AG04450 (cell line): ENCODE results near the gene MSL3. TPM values are rescaled to one million over a fixed set of nuclear protein-coding genes. Genes with fewer than 3 reads are reported as not detected.
A peak's percentile ranks its signal among the peaks of the same experiment; 100 is the strongest.

ENCODE experiments used
- CTCF ChIA-PET: fragments of 300-600, 350-600 bp; formaldehyde crosslinking; extraction: SDS; loops from one replicate; lab custom pipeline; 2022; ENCODE audit warnings: antibody characterized with exemption, inconsistent platforms; lab: Charles Lee
- POLR2A ChIA-PET: fragments of 350-600 bp; formaldehyde crosslinking; extraction: SDS; loops from one replicate; lab custom pipeline; 2021; ENCODE audit warnings: antibody characterized with exemption, inconsistent platforms; lab: Yijun Ruan, JAX
- DNase-seq: peaks from one replicate; pipeline ENCODE4 v3.0.0-alpha.2; 2011; ENCODE audit warnings: low read depth, low spot score
- H3K27ac ChIP-seq: one replicate; pipeline ENCODE4 v1.5.1; 2012; ENCODE audit warnings: low read depth, low read length, control low read depth
- H3K27me3 ChIP-seq: one replicate; pipeline ENCODE4 v1.6.0; 2012; ENCODE audit warnings: low read length; ENCODE audit not compliant: control insufficient read depth, insufficient read depth
- H3K4me3 ChIP-seq: 2 replicates; pipeline ENCODE4 v1.5.1; 2011; ENCODE audit warnings: mild to moderate bottlenecking, low read depth, low read length, control low read depth
- H3K9me3 ChIP-seq: 2 replicates; pipeline ENCODE4 v1.5.1; 2012; ENCODE audit warnings: low read length; ENCODE audit not compliant: control insufficient read depth, insufficient read depth
- CTCF ChIP-seq: IDR thresholded peaks from 2 replicates; pipeline ENCODE4 v1.5.1; 2011; ENCODE audit warnings: low read depth, low read length, control low read depth, inconsistent platforms
- polyA plus RNA-seq: library from polyadenylated mRNA; depleted of rRNA; stranded (reverse); fragments of >200 nt; gene quantifications from 2 replicates; pipeline ENCODE4 v1.2.3, GENCODE V29; 2011

The MSL3 gene
- polyA plus RNA-seq, 1 experiment, result 32.4 TPM

GRCh38 chrX:11754958-11755645 is 2.9 kb upstream of the MSL3 start:
- no peaks in the 10 kb centered on the region for H3K9me3 ChIP-seq
- DNase-seq, result no peak
- H3K4me3 ChIP-seq, result no peak overlapping the region
- no peak for TF ChIP-seq CTCF
- ChIA-PET CTCF (no interaction called here), POLR2A (no interaction called here)
- H3K27me3 ChIP-seq, result no peaks in the 10 kb centered on the region
- H3K27ac ChIP-seq, result no peak overlapping the region

GRCh38 chrX:11755724-11756123 is 2.3 kb upstream of the MSL3 start:
- CTCF ChIA-PET, result no interaction called here
- H3K27ac ChIP-seq, result no peak overlapping the region
- DNase-seq, result no peak
- no peaks in the 10 kb centered on the region for H3K9me3 ChIP-seq
- POLR2A ChIA-PET, result no interaction called here
- no peak overlapping the region for H3K4me3 ChIP-seq
- no peaks in the 10 kb centered on the region for H3K27me3 ChIP-seq
- TF ChIP-seq CTCF, result no peak

GRCh38 chrX:11756354-11757318 is 1.4 kb upstream of the MSL3 start:
- no peaks in the 10 kb centered on the region for H3K9me3 ChIP-seq
- TF ChIP-seq CTCF, result no peak
- H3K27me3 ChIP-seq, result no peaks in the 10 kb centered on the region
- POLR2A ChIA-PET, result no interaction called here
- no peak overlapping the region for H3K27ac ChIP-seq
- H3K4me3 ChIP-seq, result no peak overlapping the region
- DNase-seq, result no peak
- CTCF ChIA-PET, result interaction anchor here (0.6 kb wide), 2 partner anchors 164 to 1954 kb away, joined by 6 read pairs; no protein-coding TSS in a partner anchor

GRCh38 chrX:11757397-11757718 is 679 bp upstream of the MSL3 start:
- H3K27ac ChIP-seq, result no peak overlapping the region
- peak overlapping the region; percentile 59 for H3K4me3 ChIP-seq
- H3K9me3 ChIP-seq, result no peaks in the 10 kb centered on the region
- ChIA-PET CTCF (interaction anchor here (0.6 to 1.2 kb wide), 3 partner anchors 163 to 1955 kb away, joined by 5 to 6 read pairs (median 6); no protein-coding TSS in a partner anchor), POLR2A (no interaction called here)
- no peak for TF ChIP-seq CTCF
- DNase-seq, result no peak
- H3K27me3 ChIP-seq, result no peaks in the 10 kb centered on the region
